Endothelial cell of umbilical vein (primary cell): ENCODE results near the gene NEK2.

Experiments
- CTCF ChIP-seq, 2 donors: IDR thresholded peaks; 1 replicate in 1 of 2; 2 replicates in 1 of 2; pipeline ENCODE4 v1.5.1; 2011; ENCODE audit warnings: low read length in 2 of 2, mild to moderate bottlenecking in 2 of 2, moderate library complexity in 2 of 2, control low read depth in 1 of 2, inconsistent platforms in 1 of 2, low read depth in 1 of 2; ENCODE audit not compliant: insufficient read depth in 1 of 2; ENCODE audit errors: extremely low read depth in 1 of 2
- GATA2 ChIP-seq: IDR thresholded peaks from 2 replicates; pipeline ENCODE4 v1.7.0; 2011; ENCODE audit warnings: low read depth, mild to moderate bottlenecking, moderate library complexity, mixed read lengths, low read length; ENCODE audit not compliant: insufficient read length, insufficient read depth
- POLR2A ChIP-seq: IDR thresholded peaks from 2 replicates; pipeline ENCODE4 v1.6.1; 2012; ENCODE audit warnings: low read depth, mild to moderate bottlenecking, control low read depth, low read length

DNA sequence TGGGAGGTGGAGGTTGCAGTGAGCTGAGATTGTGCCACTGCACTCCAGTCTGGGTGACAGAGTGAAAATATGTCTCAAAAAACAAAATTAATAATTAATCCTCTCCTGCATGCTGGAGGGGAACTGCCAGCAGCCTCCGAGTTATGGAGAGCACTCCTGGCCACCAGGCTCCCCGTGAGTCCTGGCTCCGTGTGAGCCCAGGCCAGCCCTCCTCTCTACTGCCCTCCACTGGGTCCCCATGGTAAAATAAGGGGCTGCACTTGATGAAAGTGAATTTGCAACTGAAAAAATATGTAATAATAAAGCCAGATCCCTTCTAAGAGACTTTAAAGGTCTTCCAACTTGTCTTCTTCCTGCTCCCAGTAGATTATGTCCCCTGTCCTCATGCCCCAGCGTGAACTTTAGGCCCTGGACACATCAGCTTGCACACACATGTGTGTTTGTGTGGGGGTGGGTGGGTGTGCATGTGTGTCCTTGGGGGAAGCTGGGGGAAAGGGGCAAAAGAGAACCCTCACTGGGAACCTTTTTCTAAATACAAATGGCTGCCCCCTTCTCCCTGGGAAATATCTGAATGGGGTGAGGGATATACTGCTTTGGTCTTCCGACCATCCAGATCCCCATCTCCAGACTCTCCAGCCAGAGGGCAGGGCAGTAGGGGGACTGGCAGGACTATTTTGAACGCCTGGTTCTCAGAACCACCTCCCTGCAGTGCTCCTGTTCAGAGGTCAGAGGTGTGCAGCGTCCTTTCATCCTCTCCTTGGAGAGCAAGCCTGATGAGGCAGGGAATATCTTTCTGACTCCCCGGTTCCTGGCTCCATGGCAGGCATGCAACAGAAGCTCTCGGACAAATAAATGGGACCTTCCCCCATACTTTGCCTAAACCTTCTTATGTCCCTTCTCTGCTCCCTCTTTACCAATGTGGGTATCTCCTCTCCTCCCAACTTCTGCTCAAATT is 26.2 kb downstream of the NEK2 start:
- TF ChIP-seq CTCF (IDR thresholded peaks at IDR 0.05; ENCODE audit: extremely low read depth in 1 of 2, insufficient read depth in 1 of 2, low read depth in 1 of 2, low read length in 2 of 2) (peak in 1 of 2 donors; percentile 11), POLR2A (no peak), GATA2 (no peak)
